GM12878 (cell line): ENCODE measurements around the gene VIPR2. TPM values are rescaled to one million over a fixed set of nuclear protein-coding genes. Genes with fewer than 3 reads are reported as not detected.

ENCODE experiments used
- ATAC-seq: fragments of 200-7000 bp; cut with Tn5 transposase; 3 replicates; pipeline ENCODE4 v1.9.1; 2020; ENCODE audit warnings: mild to moderate bottlenecking, moderate library complexity
- BruUV-seq: library from RNA; stranded (reverse); fragments of 400-500 nt; replicated peaks from 2 replicates; lab custom pipeline; 2021; lab: Mats Ljungman, UMichigan
- CTCF ChIA-PET: fragments of 300-600 bp; sonication (Branson Sonifier 250); formaldehyde crosslinking; extraction: SDS; loops from one replicate; lab custom pipeline; 2021; ENCODE audit warnings: inconsistent platforms; lab: Yijun Ruan, JAX
- POLR2A ChIA-PET: fragments of 350-600 bp; formaldehyde crosslinking; extraction: SDS; loops from one replicate; lab custom pipeline; 2021; ENCODE audit warnings: inconsistent platforms; lab: Charles Lee
- RAD21 ChIA-PET: fragments of 300-600 bp; sonication (Branson Sonifier 250); formaldehyde crosslinking; loops from one replicate; lab custom pipeline; 2023; ENCODE audit warnings: antibody characterized with exemption; ENCODE audit not compliant: unreplicated experiment; lab: Charles Lee
- SMC1A ChIA-PET: fragments of 300-600 bp; sonication (Branson Sonifier 250); formaldehyde crosslinking; loops from one replicate; lab custom pipeline; 2023; ENCODE audit not compliant: unreplicated experiment, uncharacterized antibody; lab: Charles Lee
- DNase-seq: peaks from one replicate; pipeline ENCODE4 v3.0.0-alpha.2; 2011; ENCODE audit warnings: low read depth, low spot score
- FAIRE-seq: peaks from 3 replicates; lab custom pipeline; 2011; peaks lifted over from hg19 to GRCh38; lab: Jason Lieb, UNC
- H2AFZ ChIP-seq: 2 replicates; pipeline ENCODE4 v1.6.0; 2011; ENCODE audit warnings: low read depth, low read length, control low read depth; ENCODE audit not compliant: control insufficient read depth
- H3K27ac ChIP-seq: 2 replicates; pipeline ENCODE4 v1.5.1; 2011; ENCODE audit warnings: control low read depth; ENCODE audit not compliant: control insufficient read depth, insufficient read depth
- H3K27me3 ChIP-seq, 2 experiments: replicated peaks in 1 of 2; 2 replicates each; pipeline versions ENCODE4 v1.6.0 to v1.6.1; 2011; ENCODE audit warnings: low read length in 1 of 2; ENCODE audit not compliant: control insufficient read depth in 2 of 2, insufficient read depth in 2 of 2
- H3K36me3 ChIP-seq, 2 experiments: 2 replicates each; pipeline ENCODE4 v1.5.1; 2011; ENCODE audit warnings: low read length in 1 of 2; ENCODE audit not compliant: control insufficient read depth in 2 of 2, insufficient read depth in 2 of 2
- H3K4me1 ChIP-seq: 2 replicates; pipeline ENCODE4 v1.6.1; 2011; ENCODE audit warnings: mild to moderate bottlenecking, low read length, moderate library complexity, mixed read lengths; ENCODE audit not compliant: control insufficient read depth, insufficient read depth
- H3K4me2 ChIP-seq: 2 replicates; pipeline ENCODE4 v1.6.0; 2011; ENCODE audit warnings: control low read depth; ENCODE audit not compliant: control insufficient read depth, insufficient read depth
- H3K4me3 ChIP-seq: fragments of 200-600 bp; sonication (generic); 2 replicates; pipeline ENCODE4 v1.5.1; 2016
- H3K79me2 ChIP-seq: 2 replicates; pipeline ENCODE4 v1.6.0; 2011; ENCODE audit warnings: low read length; ENCODE audit not compliant: control insufficient read depth, insufficient read depth
- H3K9ac ChIP-seq: 2 replicates; pipeline ENCODE4 v1.8.0; 2011; ENCODE audit warnings: low read length, control low read depth, mixed read lengths; ENCODE audit not compliant: control insufficient read depth, insufficient read depth
- H3K9me3 ChIP-seq: replicated peaks from 3 replicates; pipeline ENCODE4 v1.5.1; 2011; ENCODE audit warnings: mild to moderate bottlenecking, low read length; ENCODE audit not compliant: control insufficient read depth, insufficient read depth
- H4K20me1 ChIP-seq: 2 replicates; pipeline ENCODE4 v1.6.0; 2011; ENCODE audit not compliant: control insufficient read depth, insufficient read depth
- BCLAF1 ChIP-seq: fragments of 450-650 bp; IDR thresholded peaks from 2 replicates; pipeline ENCODE4 v1.6.1; 2017; ENCODE audit warnings: antibody characterized with exemption, mild to moderate bottlenecking, moderate library complexity
- GABPA ChIP-seq: IDR thresholded peaks from 2 replicates; pipeline ENCODE4 v1.6.1; 2014; ENCODE audit warnings: antibody characterized with exemption, low read depth, mild to moderate bottlenecking, inconsistent platforms
- HDAC2 ChIP-seq: fragments of 200-600 bp; sonication (generic); IDR thresholded peaks from 2 replicates; pipeline ENCODE4 v1.6.1; 2017
- JUNB ChIP-seq: IDR thresholded peaks from 2 replicates; pipeline ENCODE4 v1.6.1; 2016; ENCODE audit warnings: antibody characterized with exemption, mild to moderate bottlenecking
- KAT2A ChIP-seq: conservative IDR thresholded peaks from 2 replicates; pipeline ENCODE4 v1.6.1; 2011; ENCODE audit warnings: low read depth, low read length; ENCODE audit not compliant: control insufficient read depth
- NFXL1 ChIP-seq: fragments of 450-650 bp; IDR thresholded peaks from 2 replicates; pipeline ENCODE4 v1.6.1; 2017; ENCODE audit warnings: antibody characterized with exemption, mild to moderate bottlenecking, borderline replicate concordance
- NR2C2 ChIP-seq: IDR thresholded peaks from 2 replicates; pipeline ENCODE4 v1.6.1; 2011; ENCODE audit warnings: borderline replicate concordance, low read depth; ENCODE audit not compliant: control insufficient read depth, insufficient read length
- POLR2AphosphoS5 ChIP-seq: IDR thresholded peaks from 2 replicates; pipeline ENCODE4 v1.6.1; 2011; ENCODE audit warnings: mild to moderate bottlenecking, low read length, inconsistent platforms
- PRDM15 ChIP-seq: fragments of 450-650 bp; formaldehyde crosslinking; IDR thresholded peaks from 2 replicates; pipeline ENCODE4 v1.4.0; 2020; ENCODE audit warnings: mild to moderate bottlenecking, moderate library complexity
- RFX5 ChIP-seq: IDR thresholded peaks from 2 replicates; pipeline ENCODE4 v1.6.1; 2011; ENCODE audit warnings: low read depth, low read length, improper control_type of control experiment
- SIN3A ChIP-seq: IDR thresholded peaks from 2 replicates; pipeline ENCODE4 v1.6.1; 2012; ENCODE audit warnings: low read depth, low read length, improper control_type of control experiment
- SREBF2 ChIP-seq: IDR thresholded peaks from 2 replicates; pipeline ENCODE4 v1.6.1; 2012; ENCODE audit warnings: mild to moderate bottlenecking, low read length
- TCF12 ChIP-seq: IDR thresholded peaks from 2 replicates; pipeline ENCODE4 v1.6.1; 2011; ENCODE audit warnings: low read depth, mild to moderate bottlenecking, low read length
- ZSCAN29 ChIP-seq: fragments of 450-650 bp; IDR thresholded peaks from 2 replicates; pipeline ENCODE4 v1.6.1; 2017; ENCODE audit warnings: mild to moderate bottlenecking, moderate library complexity
- WGBS: methylation state at CpG from one replicate; pipeline ENCODE4 v1.1.6; 2016; ENCODE audit warnings: low lambda C conversion rate; ENCODE audit not compliant: insufficient replicate concordance, insufficient coverage; ENCODE audit errors: missing lambda C conversion rate; 5-methylcytosine and 5-hydroxymethylcytosine counted together
- in situ Hi-C: fragments of 300-500 bp; cut with MboI; formaldehyde crosslinking; loops from 9 replicates; pipeline ENCODE4 v1.14.3; 2018; ENCODE audit warnings: mixed read lengths
- intact Hi-C: fragments of 100-400 bp; cut with micrococcal nuclease; formaldehyde crosslinking; loops from one replicate; pipeline ENCODE4 v1.14.2; 2022; ENCODE audit not compliant: unreplicated experiment
- polyA plus RNA-seq, 11 experiments: library from polyadenylated mRNA; depleted of rRNA in 4 of 11; unstranded in 6 of 11; stranded (reverse) in 5 of 11; fragments of >200 nt; fragmentation: Nextera tagmentation in 4 of 11; fragmentation: Illumina TruSeq in 1 of 11; extraction: Ambion mirVana in 4 of 11; extraction: Trizol in 1 of 11; gene quantifications; 1 replicate in 1 of 11; 2 replicates in 10 of 11; pipeline versions ENCODE4 v1.2.1 to v1.2.3, GENCODE V29; 2011 to 2016; ENCODE audit warnings: inconsistent platforms in 2 of 11, missing spikeins in 2 of 11, low read depth in 1 of 11
- total RNA-seq, 4 experiments: library from RNA; depleted of rRNA in 3 of 4; stranded (reverse); fragments of >200 nt in 3 of 4; fragmentation: Illumina TruSeq in 1 of 4; extraction: Trizol in 1 of 4; gene quantifications; 2 replicates each; pipeline versions ENCODE4 v1.2.1 to v1.2.3, GENCODE V29; 2013 to 2021
- TF ChIP-seq, protein P1 (sequence below): fragments of 450-650 bp; IDR thresholded peaks from 2 replicates; pipeline ENCODE4 v1.6.1; 2018; ENCODE audit warnings: mild to moderate bottlenecking, low read depth, moderate library complexity; ENCODE audit not compliant: partially characterized antibody

Gene VIPR2
- total and polyA plus RNA-seq, 10 of the 15 experiments (the other 5 are each of a cell fraction or from before 2014, with no cell fraction given), result not detected

- BruUV-seq, result no TSS peak
- FAIRE-seq, result no peak
- Histone ChIP-seq H2AFZ (no peak overlapping the region), H3K79me2 (no peaks in the 10 kb centered on the region), H3K36me3 (no peaks in the 10 kb centered on the region), H3K4me1 (no peaks in the 10 kb centered on the region; the same call in 1 of the 2 replicates), H3K4me2 (no peak overlapping the region), H3K9me3 (no peaks in the 10 kb centered on the region), H3K4me3 (no peak overlapping the region), H3K9ac (no peak overlapping the region), H4K20me1 (no peaks in the 10 kb centered on the region), H3K27ac (no peak overlapping the region), H3K27me3 (no peaks in the 10 kb centered on the region)
- POLR2A ChIA-PET, result no interaction called here
- no peak for DNase-seq
- SMC1A ChIA-PET, result no interaction called here
- ATAC-seq, result no peak
- in situ Hi-C loops (no loop called here), intact Hi-C loops (no loop called here)
- RAD21 ChIA-PET, result no interaction called here
- CTCF ChIA-PET, result no interaction called here
- WGBS, result 32% methylated on average over 11 of the region's 13 CpGs
- TF ChIP-seq GABPA, result no peak
- no peak for TF ChIP-seq HDAC2
- no peak for TF ChIP-seq TCF12
- no peak for TF ChIP-seq BCLAF1
- no peak for TF ChIP-seq PRDM15 (CRISPR knock-in tag)
- TF ChIP-seq JUNB, result no peak
- no peak for TF ChIP-seq SREBF2
- no peak for TF ChIP-seq SIN3A
- no peak for TF ChIP-seq KAT2A
- TF ChIP-seq POLR2AphosphoS5, result no peak
- TF ChIP-seq, protein P1, sequence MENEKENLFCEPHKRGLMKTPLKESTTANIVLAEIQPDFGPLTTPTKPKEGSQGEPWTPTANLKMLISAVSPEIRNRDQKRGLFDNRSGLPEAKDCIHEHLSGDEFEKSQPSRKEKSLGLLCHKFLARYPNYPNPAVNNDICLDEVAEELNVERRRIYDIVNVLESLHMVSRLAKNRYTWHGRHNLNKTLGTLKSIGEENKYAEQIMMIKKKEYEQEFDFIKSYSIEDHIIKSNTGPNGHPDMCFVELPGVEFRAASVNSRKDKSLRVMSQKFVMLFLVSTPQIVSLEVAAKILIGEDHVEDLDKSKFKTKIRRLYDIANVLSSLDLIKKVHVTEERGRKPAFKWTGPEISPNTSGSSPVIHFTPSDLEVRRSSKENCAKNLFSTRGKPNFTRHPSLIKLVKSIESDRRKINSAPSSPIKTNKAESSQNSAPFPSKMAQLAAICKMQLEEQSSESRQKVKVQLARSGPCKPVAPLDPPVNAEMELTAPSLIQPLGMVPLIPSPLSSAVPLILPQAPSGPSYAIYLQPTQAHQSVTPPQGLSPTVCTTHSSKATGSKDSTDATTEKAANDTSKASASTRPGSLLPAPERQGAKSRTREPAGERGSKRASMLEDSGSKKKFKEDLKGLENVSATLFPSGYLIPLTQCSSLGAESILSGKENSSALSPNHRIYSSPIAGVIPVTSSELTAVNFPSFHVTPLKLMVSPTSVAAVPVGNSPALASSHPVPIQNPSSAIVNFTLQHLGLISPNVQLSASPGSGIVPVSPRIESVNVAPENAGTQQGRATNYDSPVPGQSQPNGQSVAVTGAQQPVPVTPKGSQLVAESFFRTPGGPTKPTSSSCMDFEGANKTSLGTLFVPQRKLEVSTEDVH, result no peak
- TF ChIP-seq ZSCAN29, result no peak
- TF ChIP-seq RFX5, result no peak
- no peak for TF ChIP-seq NR2C2
- TF ChIP-seq NFXL1, result no peak
Measured at GRCh38 chr7:159192725-159193453, 48.2 kb upstream of the VIPR2 start.
